Neuronal stem cell (in vitro differentiated cells): ENCODE measurements around the gene UPF2.

Experiments used
- DNase-seq: peaks from one replicate; pipeline ENCODE4 v3.0.0-alpha.2; 2013; ENCODE audit warnings: low spot score
- H2AFZ ChIP-seq: one replicate; pipeline ENCODE4 v1.6.1; 2013; ENCODE audit warnings: mild to moderate bottlenecking, low read length, inconsistent platforms
- H2AK5ac ChIP-seq: 2 replicates; pipeline ENCODE4 v1.6.1; 2013; ENCODE audit warnings: low read depth, mild to moderate bottlenecking, inconsistent platforms, low read length, moderate library complexity, mixed read lengths
- H2BK120ac ChIP-seq: 2 replicates; pipeline ENCODE4 v1.6.1; 2013; ENCODE audit warnings: low read depth, mild to moderate bottlenecking, inconsistent platforms, low read length, moderate library complexity, mixed read lengths
- H2BK12ac ChIP-seq: one replicate; pipeline ENCODE4 v1.6.1; 2013; ENCODE audit warnings: low read length, inconsistent platforms
- H2BK15ac ChIP-seq: 2 replicates; pipeline ENCODE4 v1.6.1; 2013; ENCODE audit warnings: mild to moderate bottlenecking, low read length, inconsistent platforms, mixed read lengths
- H2BK5ac ChIP-seq: one replicate; pipeline ENCODE4 v1.6.1; 2013; ENCODE audit warnings: inconsistent platforms, mild to moderate bottlenecking, low read length, moderate library complexity
- H3K14ac ChIP-seq: one replicate; pipeline ENCODE4 v1.6.1; 2013; ENCODE audit warnings: low read length, inconsistent platforms
- H3K18ac ChIP-seq: 2 replicates; pipeline ENCODE4 v1.6.1; 2013; ENCODE audit warnings: low read length, inconsistent platforms
- H3K23ac ChIP-seq: 2 replicates; pipeline ENCODE4 v1.6.1; 2013; ENCODE audit warnings: low read depth, mild to moderate bottlenecking, mixed read lengths, low read length, inconsistent platforms; ENCODE audit not compliant: poor library complexity
- H3K27ac ChIP-seq: replicated peaks from 3 replicates; pipeline ENCODE4 v1.5.1; 2013; ENCODE audit warnings: low read length, inconsistent platforms
- H3K27me3 ChIP-seq, 3 experiments: 2 replicates each; pipeline ENCODE4 v1.6.1; 2013; ENCODE audit warnings: low read length in 3 of 3, mild to moderate bottlenecking in 2 of 3, inconsistent platforms in 1 of 3, low read depth in 1 of 3, mixed read lengths in 1 of 3, moderate library complexity in 1 of 3; ENCODE audit not compliant: control insufficient read depth in 3 of 3, insufficient read depth in 3 of 3
- H3K36me3 ChIP-seq, 2 donors: replicated peaks in 1 of 2; 2 replicates each; pipeline ENCODE4 v1.6.1; 2013; ENCODE audit warnings: low read length in 2 of 2; ENCODE audit not compliant: control insufficient read depth in 2 of 2, insufficient read depth in 2 of 2
- H3K4ac ChIP-seq: 2 replicates; pipeline ENCODE4 v1.6.1; 2013; ENCODE audit warnings: inconsistent platforms, mild to moderate bottlenecking, low read length, moderate library complexity
- H3K4me1 ChIP-seq, 2 donors: 1 replicate in 1 of 2; 2 replicates in 1 of 2; pipeline ENCODE4 v1.6.1; 2013; ENCODE audit warnings: low read length in 2 of 2, low read depth in 1 of 2; ENCODE audit not compliant: control insufficient read depth in 2 of 2, insufficient read depth in 1 of 2
- H3K4me2 ChIP-seq: one replicate; pipeline ENCODE4 v1.6.1; 2013; ENCODE audit warnings: mild to moderate bottlenecking, low read length, inconsistent platforms; ENCODE audit not compliant: insufficient read depth, poor library complexity, severe bottlenecking
- H3K4me3 ChIP-seq, 2 donors: 2 replicates each; pipeline ENCODE4 v1.5.1; 2013; ENCODE audit warnings: low read length in 2 of 2, mild to moderate bottlenecking in 2 of 2, inconsistent platforms in 1 of 2, moderate library complexity in 1 of 2
- H3K79me1 ChIP-seq: one replicate; pipeline ENCODE4 v1.6.1; 2013; ENCODE audit warnings: low read depth, mild to moderate bottlenecking, inconsistent platforms, low read length, moderate library complexity
- H3K9ac ChIP-seq: one replicate; pipeline ENCODE4 v1.6.1; 2013; ENCODE audit warnings: mild to moderate bottlenecking, low read depth, low read length, inconsistent platforms; ENCODE audit not compliant: poor library complexity
- H3K9me3 ChIP-seq, 2 donors: replicated peaks in 1 of 2; 2 replicates each; pipeline versions ENCODE3 to v1.6.1; 2013; ENCODE audit warnings: low read length in 2 of 2, mild to moderate bottlenecking in 2 of 2, inconsistent platforms in 1 of 2, low read depth in 1 of 2, mixed read lengths in 1 of 2, moderate library complexity in 1 of 2; ENCODE audit not compliant: control insufficient read depth in 2 of 2, insufficient read depth in 1 of 2
- H4K8ac ChIP-seq: one replicate; pipeline ENCODE4 v1.6.1; 2013; ENCODE audit warnings: low read depth, mild to moderate bottlenecking, inconsistent platforms, low read length, moderate library complexity
- H4K91ac ChIP-seq: one replicate; pipeline ENCODE4 v1.6.1; 2013; ENCODE audit warnings: low read length, low read depth, mild to moderate bottlenecking, inconsistent platforms; ENCODE audit not compliant: poor library complexity
- WGBS, 2 donors: extraction: QIAGEN DNeasy Blood & Tissue Kit; methylation state at CpG; one replicate each; pipeline ENCODE4 v1.1.7; 2013; ENCODE audit warnings: missing lambda C conversion rate in 2 of 2, mixed read lengths in 1 of 2; ENCODE audit not compliant: insufficient read length in 2 of 2, insufficient replicate concordance in 1 of 2; ENCODE audit errors: extremely low coverage in 2 of 2; 5-methylcytosine and 5-hydroxymethylcytosine counted together

UPF2 gene

DNA sequence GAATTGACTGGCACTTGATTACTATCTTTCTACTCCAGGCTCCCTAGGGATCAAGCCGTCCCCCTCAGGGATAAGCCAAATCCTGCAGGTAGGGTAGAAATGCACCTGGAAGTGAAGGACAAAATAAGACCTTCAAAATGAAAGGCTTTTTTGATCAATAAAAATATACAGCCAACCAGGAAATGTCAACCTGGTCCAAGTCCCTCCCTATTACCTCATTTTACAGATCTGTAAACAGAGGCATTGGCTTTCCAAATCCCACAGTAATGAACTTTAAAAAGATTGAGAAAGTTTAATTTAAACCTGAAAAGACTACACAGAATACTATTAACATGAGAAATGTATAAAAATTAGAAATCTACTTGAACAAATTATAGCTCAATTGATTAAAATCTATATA is 53.7 kb downstream of the UPF2 start:
- Histone ChIP-seq H2BK5ac (no peak overlapping the region), H3K18ac (no peak overlapping the region), H3K14ac (no peak overlapping the region), H4K8ac (no peak overlapping the region), H3K27ac (no peak overlapping the region), H4K91ac (no peak overlapping the region), H2BK120ac (no peak overlapping the region), H3K4me1 (no peaks in the 10 kb centered on the region), H3K36me3 (peaks cover 5 to 58% of the 10 kb centered on the region in 2 donors), H3K9ac (no peak overlapping the region), H3K4me3 (no peak overlapping the region), H3K9me3 (no peaks in the 10 kb centered on the region), H3K4ac (no peak overlapping the region), H3K23ac (no peak overlapping the region), H3K79me1 (no peaks in the 10 kb centered on the region), H2BK15ac (no peak overlapping the region), H2AFZ (no peak overlapping the region), H2AK5ac (no peak overlapping the region), H3K27me3 (no peaks in the 10 kb centered on the region), H3K4me2 (no peak overlapping the region), H2BK12ac (no peak overlapping the region)
- no CpG with 5 or more reads among the region's 1 CpG for WGBS, 2 donors
- no peak for DNase-seq

DNA sequence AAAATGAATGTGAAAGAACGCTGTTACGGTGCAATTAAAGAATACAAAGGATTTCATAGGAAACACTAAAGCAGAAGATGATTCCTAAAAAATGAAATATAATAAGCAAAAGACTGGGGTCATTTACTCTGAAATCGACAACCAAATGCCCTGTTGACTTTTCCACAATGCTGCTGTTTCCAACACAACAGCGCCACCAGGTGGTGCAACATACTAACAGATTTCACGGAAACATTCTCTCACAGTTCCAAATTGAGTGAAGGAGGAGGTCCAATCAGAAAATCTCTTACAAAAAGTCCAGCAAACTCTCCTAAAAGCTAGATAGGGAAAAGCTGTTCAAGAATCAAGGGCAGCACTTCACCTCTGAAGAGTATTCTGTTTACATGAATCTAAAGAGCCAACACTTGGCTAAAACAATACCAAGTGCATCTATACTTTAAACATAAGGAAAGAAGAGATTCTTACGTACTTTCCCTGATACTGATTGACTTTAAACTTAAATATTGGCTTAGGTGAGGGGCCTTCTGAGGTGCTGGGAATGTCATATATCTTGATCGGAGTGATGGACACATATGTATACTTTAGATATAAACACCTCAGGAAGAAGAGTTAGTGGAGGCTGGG is 55.9 kb downstream of the UPF2 start:
- Histone ChIP-seq H3K4me1 (no peaks in the 10 kb centered on the region), H2BK15ac (no peak overlapping the region), H3K27ac (no peak overlapping the region), H3K18ac (no peak overlapping the region), H3K36me3 (peaks cover 7 to 50% of the 10 kb centered on the region in 2 donors), H3K4me2 (no peak overlapping the region), H2AFZ (no peak overlapping the region), H3K4me3 (no peak overlapping the region), H2BK5ac (no peak overlapping the region), H4K91ac (no peak overlapping the region), H3K79me1 (no peaks in the 10 kb centered on the region), H4K8ac (no peak overlapping the region), H3K9ac (no peak overlapping the region), H3K14ac (no peak overlapping the region), H3K4ac (no peak overlapping the region), H3K27me3 (no peaks in the 10 kb centered on the region), H2BK120ac (no peak overlapping the region), H3K23ac (no peak overlapping the region), H3K9me3 (no peaks in the 10 kb centered on the region), H2AK5ac (no peak overlapping the region), H2BK12ac (no peak overlapping the region)
- whole genome bisulfite sequencing, 2 donors, result no CpG with 5 or more reads among the region's 7 CpGs
- peak; percentile 75 for DNase-seq

- Histone ChIP-seq H2AK5ac (no peak overlapping the region), H3K9ac (no peak overlapping the region), H2BK120ac (no peak overlapping the region), H3K9me3 (no peaks in the 10 kb centered on the region), H3K18ac (peak overlapping the region; percentile 71), H3K23ac (no peak overlapping the region), H4K91ac (no peak overlapping the region), H3K4me1 (no peaks in the 10 kb centered on the region), H2AFZ (no peak overlapping the region), H3K4ac (no peak overlapping the region), H2BK5ac (no peak overlapping the region), H3K4me3 (no peak overlapping the region), H2BK12ac (no peak overlapping the region), H3K79me1 (no peaks in the 10 kb centered on the region), H2BK15ac (no peak overlapping the region), H3K27ac (no peak overlapping the region), H3K36me3 (peaks cover 2 to 44% of the 10 kb centered on the region in 2 donors), H3K27me3 (no peaks in the 10 kb centered on the region), H3K14ac (no peak overlapping the region), H3K4me2 (no peak overlapping the region), H4K8ac (peak overlapping the region; percentile 56)
- no peak for DNase-seq
- WGBS, 2 donors, result no CpG with 5 or more reads among the region's 3 CpGs
These were observed 60.4 kb downstream of the UPF2 start for GRCh38 chr10:11982253-11982652.

- no peak overlapping the region for H3K14ac ChIP-seq
- no peak overlapping the region for H4K8ac ChIP-seq
- no peak overlapping the region for H4K91ac ChIP-seq
- H3K27me3 ChIP-seq, result no peaks in the 10 kb centered on the region
- H2BK12ac ChIP-seq, result no peak overlapping the region
- H3K4me1 ChIP-seq, result no peaks in the 10 kb centered on the region
- no peaks in the 10 kb centered on the region for H3K79me1 ChIP-seq
- no peak for DNase-seq
- H3K9me3 ChIP-seq, result no peaks in the 10 kb centered on the region
- no peak overlapping the region for H3K18ac ChIP-seq
- H2BK15ac ChIP-seq, result no peak overlapping the region
- no peak overlapping the region for H3K9ac ChIP-seq
- H2AK5ac ChIP-seq, result no peak overlapping the region
- no peak overlapping the region for H3K27ac ChIP-seq
- H2BK120ac ChIP-seq, result no peak overlapping the region
- H3K4me2 ChIP-seq, result no peak overlapping the region
- H2AFZ ChIP-seq, result no peak overlapping the region
- H3K4ac ChIP-seq, result no peak overlapping the region
- no CpG with 5 or more reads among the region's 5 CpGs for WGBS, 2 donors
- no peak overlapping the region for H3K23ac ChIP-seq
- peaks cover 6 to 43% of the 10 kb centered on the region in 2 donors for H3K36me3 ChIP-seq
- no peak overlapping the region for H2BK5ac ChIP-seq
- H3K4me3 ChIP-seq, result no peak overlapping the region
These were observed 66.8 kb downstream of the UPF2 start for GRCh38 chr10:11975795-11976194.
